Peyer's patch (tissue), 4 donors: Measurements from ENCODE around the gene STARD10. TPM values are rescaled to one million over a fixed set of nuclear protein-coding genes. Genes with fewer than 3 reads are reported as not detected.

Experiments
- DNase-seq, 3 donors: peaks; one replicate each; pipeline ENCODE4 v3.0.0-alpha.2; 2017 to 2019
- H3K27ac ChIP-seq, 4 donors: fragments of 200-600 bp; sonication (generic); one replicate each; pipeline ENCODE4 v1.5.1; 2016 to 2019
- H3K27me3 ChIP-seq, 2 donors: fragments of 200-600 bp; sonication (generic); one replicate each; pipeline ENCODE4 v1.5.1; 2019
- H3K36me3 ChIP-seq, 3 donors: fragments of 200-600 bp; sonication (generic); one replicate each; pipeline ENCODE4 v1.5.1; 2016 to 2019
- H3K4me1 ChIP-seq, 4 donors: fragments of 200-600 bp; sonication (generic); one replicate each; pipeline ENCODE4 v1.5.1; 2016 to 2019
- H3K4me3 ChIP-seq, 4 donors: fragments of 200-600 bp; sonication (generic); 1 replicate in 3 of 4; 2 replicates in 1 of 4; pipeline ENCODE4 v1.5.1; 2016 to 2019; ENCODE audit warnings: mild to moderate bottlenecking in 1 of 4
- H3K9me3 ChIP-seq, 4 donors: fragments of 200-600 bp; sonication (generic); one replicate each; pipeline ENCODE4 v1.5.1; 2016 to 2019; ENCODE audit warnings: mild to moderate bottlenecking in 1 of 4
- POLR2A ChIP-seq, 2 donors: fragments of 450-650 bp; IDR thresholded peaks; one replicate each; pipeline ENCODE4 v1.5.1; 2017; ENCODE audit warnings: antibody characterized with exemption in 2 of 2, mild to moderate bottlenecking in 2 of 2, moderate library complexity in 2 of 2
- total RNA-seq, 4 donors: library from RNA; depleted of rRNA; stranded (reverse); fragments of >200 nt; gene quantifications; one replicate each; pipeline ENCODE4 v1.1.0, GENCODE V29; 2016
- TF ChIP-seq, protein P1 (sequence below), 6 experiments: fragments of 450-650 bp in 4 of 6; fragments of 200-600 bp in 2 of 6; sonication (generic) in 1 of 6; IDR thresholded peaks; one replicate each; pipeline ENCODE4 v1.5.1; 2017 to 2019; ENCODE audit warnings: antibody characterized with exemption in 6 of 6, mild to moderate bottlenecking in 3 of 6, moderate library complexity in 1 of 6

The STARD10 gene
- total RNA-seq, 4 donors from 2014 or later, result 118 to 187 (median 168) TPM

GRCh38 chr11:72821221-72821919, 27.5 kb upstream of the STARD10 start:
- H3K27ac ChIP-seq, result peak overlapping the region; percentile 2 to 80 (median 16)
- H3K4me3 ChIP-seq, result peak overlapping the region; percentile 27 to 49 (median 42)
- H3K36me3 ChIP-seq, result peaks cover 0 to 25% (median 0%) of the 10 kb centered on the region in 3 donors
- peaks cover 0 to 21% (median 8%) of the 10 kb centered on the region in 4 donors for H3K4me1 ChIP-seq
- H3K27me3 ChIP-seq, result no peaks in the 10 kb centered on the region
- peak in 1 of 3 donors; percentile 65 for DNase-seq
- TF ChIP-seq, protein P1, sequence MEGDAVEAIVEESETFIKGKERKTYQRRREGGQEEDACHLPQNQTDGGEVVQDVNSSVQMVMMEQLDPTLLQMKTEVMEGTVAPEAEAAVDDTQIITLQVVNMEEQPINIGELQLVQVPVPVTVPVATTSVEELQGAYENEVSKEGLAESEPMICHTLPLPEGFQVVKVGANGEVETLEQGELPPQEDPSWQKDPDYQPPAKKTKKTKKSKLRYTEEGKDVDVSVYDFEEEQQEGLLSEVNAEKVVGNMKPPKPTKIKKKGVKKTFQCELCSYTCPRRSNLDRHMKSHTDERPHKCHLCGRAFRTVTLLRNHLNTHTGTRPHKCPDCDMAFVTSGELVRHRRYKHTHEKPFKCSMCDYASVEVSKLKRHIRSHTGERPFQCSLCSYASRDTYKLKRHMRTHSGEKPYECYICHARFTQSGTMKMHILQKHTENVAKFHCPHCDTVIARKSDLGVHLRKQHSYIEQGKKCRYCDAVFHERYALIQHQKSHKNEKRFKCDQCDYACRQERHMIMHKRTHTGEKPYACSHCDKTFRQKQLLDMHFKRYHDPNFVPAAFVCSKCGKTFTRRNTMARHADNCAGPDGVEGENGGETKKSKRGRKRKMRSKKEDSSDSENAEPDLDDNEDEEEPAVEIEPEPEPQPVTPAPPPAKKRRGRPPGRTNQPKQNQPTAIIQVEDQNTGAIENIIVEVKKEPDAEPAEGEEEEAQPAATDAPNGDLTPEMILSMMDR (IDR thresholded peaks at IDR 0.05), result no peak
- no peak for TF ChIP-seq POLR2A (IDR thresholded peaks at IDR 0.05)
- no peaks in the 10 kb centered on the region for H3K9me3 ChIP-seq

DNA sequence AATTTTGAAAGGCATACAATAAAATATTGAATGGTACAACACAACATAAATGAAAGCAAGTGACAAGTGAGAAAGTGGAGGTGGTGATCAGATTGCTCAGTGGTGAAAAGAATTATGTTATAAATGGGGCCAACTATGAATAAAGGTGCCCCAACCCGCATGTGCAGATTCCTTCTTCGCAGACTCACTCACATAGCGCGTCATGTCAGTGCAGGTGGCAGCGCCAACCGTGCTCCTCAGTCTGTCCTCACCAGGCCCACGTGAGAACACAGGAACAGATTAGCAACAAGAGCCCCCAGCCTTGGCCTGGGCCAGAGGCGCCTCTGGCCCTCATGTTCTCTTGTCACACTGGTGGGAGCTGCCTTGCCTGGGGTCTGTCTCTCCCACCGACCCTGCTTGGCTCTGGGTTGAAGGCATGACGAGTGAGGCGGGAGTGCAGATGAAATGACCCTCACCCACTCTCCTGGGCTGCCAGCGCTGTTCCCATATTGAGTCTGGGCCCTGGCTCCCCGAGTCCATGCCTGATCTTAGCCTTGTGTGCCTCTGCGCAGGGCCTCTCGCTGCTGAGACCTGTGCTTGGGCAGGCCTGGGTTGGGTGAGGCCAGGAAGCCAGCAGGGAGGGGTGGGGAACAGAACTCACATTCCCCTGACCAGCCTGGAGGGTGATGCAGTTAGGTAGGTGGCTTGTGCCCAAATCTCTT, 26.7 kb upstream of the STARD10 start:
- Histone ChIP-seq H3K4me1 (peaks cover 0 to 26% (median 16%) of the 10 kb centered on the region in 4 donors), H3K27me3 (no peaks in the 10 kb centered on the region), H3K9me3 (no peaks in the 10 kb centered on the region), H3K36me3 (peaks cover 0 to 20% (median 0%) of the 10 kb centered on the region in 3 donors), H3K4me3 (no peak overlapping the region), H3K27ac (no peak overlapping the region)
- TF ChIP-seq, protein P1 (IDR thresholded peaks at IDR 0.05), result no peak
- TF ChIP-seq POLR2A (IDR thresholded peaks at IDR 0.05), result no peak
- DNase-seq, result no peak

DNA sequence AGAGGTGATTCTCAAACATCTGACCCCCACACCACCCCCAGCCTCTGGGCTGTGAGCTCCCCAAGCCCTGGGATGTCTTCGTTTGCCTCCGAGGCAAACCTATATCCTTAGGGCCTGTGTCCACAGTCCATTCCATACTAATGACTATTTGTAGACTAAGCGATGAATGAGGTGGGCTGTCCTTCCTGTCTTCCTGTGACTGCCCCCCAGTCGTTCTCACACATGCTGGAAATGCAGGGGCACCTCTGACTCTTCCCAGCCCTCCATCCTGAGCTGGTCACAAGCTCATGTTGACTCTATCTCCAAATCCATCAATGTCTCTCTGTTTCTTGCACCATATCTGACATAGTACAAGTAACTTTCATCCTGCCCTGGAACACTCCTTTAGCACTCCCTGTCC, 25.1 kb upstream of the STARD10 start:
- Histone ChIP-seq H3K4me3 (no peak overlapping the region), H3K27ac (no peak overlapping the region), H3K4me1 (peaks cover 0 to 32% (median 17%) of the 10 kb centered on the region in 4 donors), H3K27me3 (no peaks in the 10 kb centered on the region), H3K9me3 (no peaks in the 10 kb centered on the region), H3K36me3 (peaks cover 0 to 20% (median 0%) of the 10 kb centered on the region in 3 donors)
- DNase-seq, result no peak
- TF ChIP-seq POLR2A (IDR thresholded peaks at IDR 0.05), result no peak
- TF ChIP-seq, protein P1 (IDR thresholded peaks at IDR 0.05), result no peak

GRCh38 chr11:72817966-72818365, 24.1 kb upstream of the STARD10 start:
- no peaks in the 10 kb centered on the region for H3K9me3 ChIP-seq
- peaks cover 0 to 20% (median 0%) of the 10 kb centered on the region in 3 donors for H3K36me3 ChIP-seq
- no peaks in the 10 kb centered on the region for H3K27me3 ChIP-seq
- no peak for TF ChIP-seq POLR2A (IDR thresholded peaks at IDR 0.05)
- TF ChIP-seq, protein P1 (IDR thresholded peaks at IDR 0.05), result no peak
- DNase-seq, result no peak
- H3K4me3 ChIP-seq, result no peak overlapping the region
- H3K4me1 ChIP-seq, result peaks cover 0 to 38% (median 17%) of the 10 kb centered on the region in 4 donors
- H3K27ac ChIP-seq, result no peak overlapping the region

DNA sequence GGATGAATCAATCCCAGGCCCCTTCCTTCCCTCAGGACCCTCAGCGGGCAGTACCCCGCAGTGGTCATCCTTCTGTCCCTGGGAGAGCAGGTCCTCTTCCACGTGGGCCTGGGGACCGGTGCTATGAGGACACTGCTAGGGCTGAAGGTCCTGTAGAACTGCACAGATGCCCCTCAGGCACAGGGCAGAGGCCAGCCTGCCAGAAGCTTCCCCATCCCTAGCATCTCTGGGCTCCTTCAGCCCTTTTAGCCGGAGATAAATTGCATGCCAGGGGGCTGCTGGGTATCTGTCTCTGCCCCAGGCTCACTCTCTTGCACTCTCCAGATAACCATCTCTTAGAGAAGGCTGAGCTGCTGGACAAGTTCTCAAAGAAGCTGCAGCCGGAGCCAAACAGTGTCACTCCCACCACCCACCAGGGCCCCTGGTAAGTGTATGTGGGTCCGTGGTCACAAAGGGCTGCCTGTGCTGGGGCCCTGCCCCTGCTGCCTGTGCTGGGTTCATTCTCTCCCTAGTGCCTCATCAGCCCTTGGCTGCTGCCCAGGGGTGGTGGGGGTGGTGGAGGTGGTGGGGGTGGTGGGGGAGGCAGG, 22.6 kb upstream of the STARD10 start:
- Histone ChIP-seq H3K4me1 (peaks cover 0 to 44% (median 11%) of the 10 kb centered on the region in 4 donors), H3K36me3 (peaks cover 0 to 20% (median 0%) of the 10 kb centered on the region in 3 donors), H3K4me3 (peak overlapping the region in 3 of 4 donors; percentile 7 to 90 (median 78)), H3K27me3 (no peaks in the 10 kb centered on the region), H3K27ac (peak overlapping the region in 2 of 4 donors; percentile 94 to 97), H3K9me3 (no peaks in the 10 kb centered on the region)
- TF ChIP-seq, protein P1 (IDR thresholded peaks at IDR 0.05), result no peak
- TF ChIP-seq POLR2A (IDR thresholded peaks at IDR 0.05), result no peak
- DNase-seq, result no peak
